ENCODE measurements around the gene PCLAF. TPM values are rescaled to one million over a fixed set of nuclear protein-coding genes. Genes with fewer than 3 reads are reported as not detected.
A peak's percentile ranks its signal among the peaks of the same experiment; 100 is the strongest.
"Not testable (repeated sequence)": the region's sequence is repeated elsewhere in the genome, so short reads cannot be mapped to it uniquely, and the experiment has no call there.

Gene PCLAF
- total RNA-seq, 1 experiment from 2014 or later: 201 TPM

GRCh38 chr15:64380130-64380870 is 941 bp downstream of the PCLAF start:
- not testable (repeated sequence) for DNase-seq, H3K27me3 ChIP-seq, H3K9me3 ChIP-seq
- peaks cover 31% of the 10 kb centered on the region for H3K36me3 ChIP-seq
- peak overlapping the region; percentile 62 for H3K4me3 ChIP-seq

GRCh38 chr15:64379216-64379960 is 1.9 kb downstream of the PCLAF start:
- Histone ChIP-seq H3K4me3 (peak overlapping the region; percentile 62), H3K27me3 (no peaks in the 10 kb centered on the region), H3K36me3 (peaks cover 37% of the 10 kb centered on the region), H3K9me3 (no peaks in the 10 kb centered on the region)
- DNase-seq: no peak

GRCh38 chr15:64373360-64373759 is 7.9 kb downstream of the PCLAF start:
- Histone ChIP-seq H3K27me3 (no peaks in the 10 kb centered on the region), H3K9me3 (no peaks in the 10 kb centered on the region), H3K4me3 (no peak overlapping the region), H3K36me3 (peaks cover 67% of the 10 kb centered on the region)
- DNase-seq: no peak

GRCh38 chr15:64371383-64371782 is 9.9 kb downstream of the PCLAF start:
- not testable (repeated sequence) for H3K4me3 ChIP-seq, H3K9me3 ChIP-seq, H3K27me3 ChIP-seq, DNase-seq
- H3K36me3 ChIP-seq: peaks cover 55% of the 10 kb centered on the region

- Histone ChIP-seq H3K27me3 (no peaks in the 10 kb centered on the region), H3K36me3 (peaks cover 47% of the 10 kb centered on the region), H3K9me3 (no peaks in the 10 kb centered on the region), H3K4me3 (no peak overlapping the region)
- DNase-seq: no peak
These were observed 12.1 kb downstream of the PCLAF start for GRCh38 chr15:64369078-64369607.

- Histone ChIP-seq H3K4me3 (no peak overlapping the region), H3K36me3 (peaks cover 40% of the 10 kb centered on the region), H3K9me3 (no peaks in the 10 kb centered on the region), H3K27me3 (no peaks in the 10 kb centered on the region)
- no peak for DNase-seq
These were observed 20.0 kb downstream of the PCLAF start for GRCh38 chr15:64361259-64361658.

GRCh38 chr15:64356710-64357040 is 24.6 kb downstream of the PCLAF start:
- DNase-seq: no peak
- no peaks in the 10 kb centered on the region for H3K27me3 ChIP-seq
- peaks cover 13% of the 10 kb centered on the region for H3K36me3 ChIP-seq
- H3K9me3 ChIP-seq: no peaks in the 10 kb centered on the region
- H3K4me3 ChIP-seq: peak overlapping the region; percentile 74

GRCh38 chr15:64355944-64356709 is 25.1 kb downstream of the PCLAF start, which contains the start of gene CSNK1G1:
Gene CSNK1G1, minus strand, starts transcription at chr15:64356173. Its CDS starts 55,674 bp downstream, at chr15:64300499.
- H3K9me3 ChIP-seq: no peaks in the 10 kb centered on the region
- peaks cover 8% of the 10 kb centered on the region for H3K36me3 ChIP-seq
- peak; percentile 98 for DNase-seq
- H3K27me3 ChIP-seq: no peaks in the 10 kb centered on the region
- H3K4me3 ChIP-seq: peak within 1 kb of the TSS; percentile 74

- peak; percentile 34 for DNase-seq
- H3K9me3 ChIP-seq: no peaks in the 10 kb centered on the region
- H3K36me3 ChIP-seq: peaks cover 11% of the 10 kb centered on the region
- peak overlapping the region; percentile 74 for H3K4me3 ChIP-seq
- no peaks in the 10 kb centered on the region for H3K27me3 ChIP-seq
These were observed 25.8 kb downstream of the PCLAF start for GRCh38 chr15:64355348-64355943.

GRCh38 chr15:64354688-64355344 is 26.4 kb downstream of the PCLAF start:
- DNase-seq: no peak
- H3K9me3 ChIP-seq: no peaks in the 10 kb centered on the region
- peaks cover 8% of the 10 kb centered on the region for H3K36me3 ChIP-seq
- no peaks in the 10 kb centered on the region for H3K27me3 ChIP-seq
- H3K4me3 ChIP-seq: peak overlapping the region; percentile 74

GRCh38 chr15:64351265-64351664 is 30.0 kb downstream of the PCLAF start:
- no peaks in the 10 kb centered on the region for H3K27me3 ChIP-seq
- H3K36me3 ChIP-seq: peaks cover 13% of the 10 kb centered on the region
- H3K9me3 ChIP-seq: no peaks in the 10 kb centered on the region
- DNase-seq: no peak
- no peak overlapping the region for H3K4me3 ChIP-seq

GRCh38 chr15:64349375-64349774 is 31.9 kb downstream of the PCLAF start:
- H3K36me3 ChIP-seq: peaks cover 13% of the 10 kb centered on the region
- DNase-seq: no peak

GRCh38 chr15:64348455-64348854 is 32.8 kb downstream of the PCLAF start:
- no peaks in the 10 kb centered on the region for H3K9me3 ChIP-seq
- peaks cover 13% of the 10 kb centered on the region for H3K36me3 ChIP-seq
- DNase-seq: no peak
- H3K4me3 ChIP-seq: no peak overlapping the region
- no peaks in the 10 kb centered on the region for H3K27me3 ChIP-seq

More at GRCh38 chr15:64349375-64349774, 31.9 kb downstream of the PCLAF start:
- Histone ChIP-seq H3K9me3 (no peaks in the 10 kb centered on the region), H3K27me3 (no peaks in the 10 kb centered on the region), H3K4me3 (no peak overlapping the region)

- DNase-seq, H3K27me3 ChIP-seq, H3K4me3 ChIP-seq, H3K9me3 ChIP-seq: not testable (repeated sequence)
- peaks cover 18% of the 10 kb centered on the region for H3K36me3 ChIP-seq
These were observed 35.0 kb downstream of the PCLAF start for GRCh38 chr15:64346242-64346641.

GRCh38 chr15:64344651-64345294 is 36.5 kb downstream of the PCLAF start:
- no peak overlapping the region for H3K4me3 ChIP-seq
- peaks cover 13% of the 10 kb centered on the region for H3K36me3 ChIP-seq
- DNase-seq: no peak

GRCh38 chr15:64343841-64344240 is 37.4 kb downstream of the PCLAF start:
- no peaks in the 10 kb centered on the region for H3K9me3 ChIP-seq
- H3K27me3 ChIP-seq: no peaks in the 10 kb centered on the region
- no peak for DNase-seq
- no peak overlapping the region for H3K4me3 ChIP-seq
- H3K36me3 ChIP-seq: peaks cover 13% of the 10 kb centered on the region

More at GRCh38 chr15:64344651-64345294, 36.5 kb downstream of the PCLAF start:
- no peaks in the 10 kb centered on the region for H3K27me3 ChIP-seq
- no peaks in the 10 kb centered on the region for H3K9me3 ChIP-seq
